LNCAP (cell line): ENCODE results near the gene CDC14A.
A peak's percentile ranks its signal among the peaks of the same experiment; 100 is the strongest.

Source experiments
- CTCF ChIP-seq: fragments of 450-650 bp; IDR thresholded peaks from 2 replicates; pipeline ENCODE4 v1.5.1; 2017; ENCODE audit warnings: mild to moderate bottlenecking

CDC14A gene

DNA sequence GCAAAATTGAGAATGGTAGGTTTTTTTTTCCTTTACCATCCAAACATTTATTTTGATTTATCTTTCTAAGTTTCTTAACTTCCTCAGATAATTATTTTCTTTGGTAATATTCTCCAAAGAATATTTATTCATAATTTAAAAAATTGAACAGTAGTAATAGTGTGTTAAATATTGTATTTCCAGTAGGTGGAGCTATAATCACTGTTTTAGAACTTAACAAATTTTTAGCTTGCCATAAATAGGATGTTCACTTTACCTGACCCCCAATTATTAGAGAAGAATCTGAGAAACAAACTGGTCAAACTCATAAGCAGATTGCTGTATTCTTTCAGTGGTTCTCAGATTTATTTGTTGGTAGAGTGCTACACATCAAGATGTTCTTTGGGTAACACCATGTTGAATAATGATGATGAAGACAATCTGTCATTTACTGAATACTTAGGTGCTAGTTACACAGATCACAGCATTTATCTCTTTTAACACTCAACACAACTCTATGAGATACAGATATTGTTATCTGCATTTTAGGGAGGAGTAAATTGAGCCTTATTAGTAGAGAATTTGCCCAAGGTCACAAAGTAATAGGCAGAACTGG is 103.3 kb downstream of the CDC14A start:
- TF ChIP-seq CTCF = peak; percentile 69

GRCh38 chr1:100456880-100457279 is 104.6 kb downstream of the CDC14A start:
- no peak for TF ChIP-seq CTCF

- no peak for TF ChIP-seq CTCF
Measured at GRCh38 chr1:100457683-100458082, 105.4 kb downstream of the CDC14A start.

GRCh38 chr1:100458661-100459357 is 106.5 kb downstream of the CDC14A start:
- no peak for TF ChIP-seq CTCF

- peak; percentile 86 for TF ChIP-seq CTCF
Measured at GRCh38 chr1:100459358-100460114, 107.2 kb downstream of the CDC14A start.

GRCh38 chr1:100461222-100461621 is 108.9 kb downstream of the CDC14A start:
- TF ChIP-seq CTCF = no peak

DNA sequence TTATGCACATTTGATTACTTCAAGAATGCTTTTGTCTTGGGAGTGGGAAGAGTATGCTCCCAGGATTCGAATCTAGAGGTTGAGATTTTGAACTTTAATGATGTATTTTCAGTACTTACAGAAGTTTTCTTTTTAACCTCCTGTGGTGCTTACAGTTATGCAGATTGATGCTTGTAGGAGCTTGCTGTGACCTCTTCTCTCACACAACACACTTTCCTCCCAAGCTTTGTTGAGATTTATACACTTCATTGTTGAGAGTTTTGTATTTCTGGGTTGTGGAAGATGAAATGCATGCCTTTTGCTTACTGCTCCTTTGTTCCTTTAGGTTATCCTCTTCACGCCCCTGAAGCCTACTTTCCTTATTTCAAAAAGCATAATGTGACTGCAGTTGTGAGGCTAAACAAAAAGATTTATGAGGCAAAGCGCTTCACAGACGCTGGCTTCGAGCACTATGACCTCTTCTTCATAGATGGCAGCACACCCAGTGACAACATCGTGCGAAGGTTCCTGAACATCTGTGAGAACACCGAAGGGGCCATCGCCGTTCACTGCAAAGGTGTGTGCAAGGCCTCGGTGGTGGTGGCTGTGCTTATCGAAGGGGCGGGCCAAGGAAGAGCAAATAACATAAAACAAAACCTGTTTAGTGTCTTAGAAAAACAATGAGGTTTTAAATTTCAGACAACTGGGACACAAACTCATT is 110.2 kb downstream of the CDC14A start:
- TF ChIP-seq CTCF = no peak
